NCI-H2107 treated with DMSO at 0.1 percent for 48 hours (cell line): ENCODE measurements around the gene SETBP1.

Experiments
- DNase-seq: peaks from one replicate; lab custom pipeline; 2025; ENCODE audit not compliant: unreplicated experiment; lab: John Stamatoyannopoulos, UW

SETBP1 gene

GRCh38 chr18:44730803-44731529 is 50.3 kb downstream of the SETBP1 start:
- DNase-seq: no peak

- DNase-seq: no peak
Measured at GRCh38 chr18:44731530-44732237, 51.0 kb downstream of the SETBP1 start.

- DNase-seq: no peak
Measured at GRCh38 chr18:44732238-44732563, 51.5 kb downstream of the SETBP1 start.

GRCh38 chr18:44732599-44732998 is 51.9 kb downstream of the SETBP1 start:
- peak; percentile 80 for DNase-seq

- DNase-seq: no peak
Measured at GRCh38 chr18:44733069-44733753, 52.5 kb downstream of the SETBP1 start.

- DNase-seq: no peak
Measured at GRCh38 chr18:44733754-44734465, 53.2 kb downstream of the SETBP1 start.

- DNase-seq: no peak
Measured at GRCh38 chr18:44735096-44735495, 54.4 kb downstream of the SETBP1 start.

- DNase-seq: no peak
Measured at GRCh38 chr18:44736664-44737380, 56.1 kb downstream of the SETBP1 start.

- DNase-seq: no peak
Measured at GRCh38 chr18:44737623-44738022, 56.9 kb downstream of the SETBP1 start.

GRCh38 chr18:44740000-44740399 is 59.3 kb downstream of the SETBP1 start:
- no peak for DNase-seq

- DNase-seq: no peak
Measured at GRCh38 chr18:44741085-44741484, 60.4 kb downstream of the SETBP1 start.

- no peak for DNase-seq
Measured at GRCh38 chr18:44741511-44741910, 60.8 kb downstream of the SETBP1 start.

- no peak for DNase-seq
Measured at GRCh38 chr18:44742126-44742525, 61.4 kb downstream of the SETBP1 start.

GRCh38 chr18:44742718-44743311 is 62.1 kb downstream of the SETBP1 start:
- peak; percentile 91 for DNase-seq

GRCh38 chr18:44743631-44744030 is 62.9 kb downstream of the SETBP1 start:
- peak; percentile 64 for DNase-seq

GRCh38 chr18:44744161-44745121 is 63.8 kb downstream of the SETBP1 start:
- DNase-seq: peak; percentile 76

- DNase-seq: no peak
Measured at GRCh38 chr18:44747157-44747556, 66.5 kb downstream of the SETBP1 start.

GRCh38 chr18:44748582-44748981 is 67.9 kb downstream of the SETBP1 start:
- no peak for DNase-seq

GRCh38 chr18:44750774-44751173 is 70.1 kb downstream of the SETBP1 start:
- DNase-seq: no peak
